ENCODE data around the gene ARRB2.

DNA sequence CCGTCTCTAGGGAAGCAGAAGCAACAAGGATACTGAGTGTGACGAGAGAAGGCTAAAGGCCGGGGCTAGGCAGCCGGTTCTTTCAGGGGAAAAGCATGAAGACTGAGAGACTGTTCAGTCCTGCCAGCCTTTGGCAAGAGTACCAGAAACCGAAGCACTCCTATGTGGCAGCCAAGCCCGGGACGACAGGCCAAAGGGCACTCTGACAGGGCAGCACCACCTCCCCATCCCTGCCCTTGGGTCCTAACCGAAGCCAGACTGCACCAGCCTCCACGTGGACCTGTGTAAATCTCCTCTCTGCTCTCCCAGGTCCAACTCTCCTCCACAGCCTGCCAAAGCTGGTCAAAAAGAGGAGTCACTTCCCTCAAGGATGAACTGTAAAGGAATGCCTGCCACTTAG, 45.4 kb upstream of the ARRB2 start:
- no peak for TF ChIP-seq EP300 (conservative IDR thresholded peaks at IDR 0.05; ENCODE audit: poor library complexity, severe bottlenecking)
- TF ChIP-seq, protein P1, sequence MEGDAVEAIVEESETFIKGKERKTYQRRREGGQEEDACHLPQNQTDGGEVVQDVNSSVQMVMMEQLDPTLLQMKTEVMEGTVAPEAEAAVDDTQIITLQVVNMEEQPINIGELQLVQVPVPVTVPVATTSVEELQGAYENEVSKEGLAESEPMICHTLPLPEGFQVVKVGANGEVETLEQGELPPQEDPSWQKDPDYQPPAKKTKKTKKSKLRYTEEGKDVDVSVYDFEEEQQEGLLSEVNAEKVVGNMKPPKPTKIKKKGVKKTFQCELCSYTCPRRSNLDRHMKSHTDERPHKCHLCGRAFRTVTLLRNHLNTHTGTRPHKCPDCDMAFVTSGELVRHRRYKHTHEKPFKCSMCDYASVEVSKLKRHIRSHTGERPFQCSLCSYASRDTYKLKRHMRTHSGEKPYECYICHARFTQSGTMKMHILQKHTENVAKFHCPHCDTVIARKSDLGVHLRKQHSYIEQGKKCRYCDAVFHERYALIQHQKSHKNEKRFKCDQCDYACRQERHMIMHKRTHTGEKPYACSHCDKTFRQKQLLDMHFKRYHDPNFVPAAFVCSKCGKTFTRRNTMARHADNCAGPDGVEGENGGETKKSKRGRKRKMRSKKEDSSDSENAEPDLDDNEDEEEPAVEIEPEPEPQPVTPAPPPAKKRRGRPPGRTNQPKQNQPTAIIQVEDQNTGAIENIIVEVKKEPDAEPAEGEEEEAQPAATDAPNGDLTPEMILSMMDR (IDR thresholded peaks at IDR 0.05; ENCODE audit: poor library complexity, severe bottlenecking) = no peak

Measured in neural cell (in vitro differentiated cells).